ENCODE results near the gene PFN3. TPM values are rescaled to one million over a fixed set of nuclear protein-coding genes. Genes with fewer than 3 reads are reported as not detected.

PFN3 gene
- total RNA-seq, 2 experiments from 2014 or later, result not detected

- peaks cover 37% of the 10 kb centered on the region for H3K36me3 ChIP-seq (ENCODE audit: insufficient read depth, low read length)
- H3K27ac Mint-ChIP-seq, result peak overlapping the region; percentile 88
- H3K4me3 ChIP-seq (ENCODE audit: low read length), result no peak overlapping the region
- peak; percentile 24 for ATAC-seq (ENCODE audit: poor library complexity)
- H3K36me3 Mint-ChIP-seq (ENCODE audit: low read depth), result peaks cover 50% of the 10 kb centered on the region
- H3K27me3 ChIP-seq (ENCODE audit: control insufficient read depth in 1 of 2, insufficient read depth in 2 of 2, low read length in 2 of 2), result no peaks in the 10 kb centered on the region
- H3K4me1 ChIP-seq (ENCODE audit: insufficient read depth, low read length), result peaks cover 87% of the 10 kb centered on the region
- H3K9me3 ChIP-seq (ENCODE audit: control insufficient read depth in 1 of 2, insufficient read depth in 1 of 2, low read length in 2 of 2), result no peaks in the 10 kb centered on the region
- H3K27me3 Mint-ChIP-seq, result no peaks in the 10 kb centered on the region
- no peaks in the 10 kb centered on the region for H3K9me3 Mint-ChIP-seq
- peak in 5 of 14 experiments; percentile 29 to 85 (median 30) for DNase-seq
- CTCF ChIA-PET, result interaction anchor here (1.5 to 16.6 kb wide), 5 partner anchors 10 to 75 kb away, joined by 6 to 352 read pairs (median 22); partner anchors contain the start of genes F12 and PFN3
- peak overlapping the region; percentile 73 to 89 for H3K27ac ChIP-seq (ENCODE audit: low read depth in 1 of 2, low read length in 2 of 2)
- H3K4me1 Mint-ChIP-seq (ENCODE audit: low read depth), result peaks cover 61% of the 10 kb centered on the region
- intact Hi-C loops (cut with DNase I, micrococcal nuclease), result loop anchor here (1.0 to 2.0 kb wide), 3 partner anchors 14 to 40 kb away; partner anchors contain the start of gene GRK6 (in 1 of the 2)
- POLR2A ChIA-PET, result interaction anchor here (1.1 to 15.3 kb wide), 7 partner anchors 10 to 88 kb away, joined by 3 to 661 read pairs (median 59); partner anchors contain the start of genes F12, GRK6 and PFN3
- peak overlapping the region; percentile 80 for H3K4me3 Mint-ChIP-seq
- TF ChIP-seq CTCF (IDR thresholded peaks at IDR 0.05), result no peak
Observed at GRCh38 chr5:177444106-177445051, 43.9 kb upstream of the PFN3 start.

- H3K4me3 ChIP-seq (ENCODE audit: low read length), result no peak overlapping the region
- ChIA-PET POLR2A (interaction anchor here (0.6 to 15.3 kb wide), 6 partner anchors 11 to 87 kb away, joined by 3 to 661 read pairs (median 72); partner anchors contain the start of genes F12, GRK6 and PFN3), CTCF (interaction anchor here (1.5 to 16.6 kb wide), 4 partner anchors 11 to 53 kb away, joined by 6 to 352 read pairs (median 42); partner anchors contain the start of genes F12 and PFN3)
- intact Hi-C loops (cut with DNase I, micrococcal nuclease), result no loop called here
- H3K27ac Mint-ChIP-seq, result peak overlapping the region; percentile 88
- H3K27ac ChIP-seq (ENCODE audit: low read depth in 1 of 2, low read length in 2 of 2), result peak overlapping the region; percentile 18 to 89
- no peaks in the 10 kb centered on the region for H3K9me3 ChIP-seq (ENCODE audit: control insufficient read depth in 1 of 2, insufficient read depth in 1 of 2, low read length in 2 of 2)
- H3K4me3 Mint-ChIP-seq, result no peak overlapping the region
- H3K36me3 ChIP-seq (ENCODE audit: insufficient read depth, low read length), result peaks cover 45% of the 10 kb centered on the region
- peak in 2 of 14 experiments; percentile 11 to 38 for DNase-seq
- peaks cover 65% of the 10 kb centered on the region for H3K4me1 Mint-ChIP-seq (ENCODE audit: low read depth)
- no peak for ATAC-seq (ENCODE audit: poor library complexity)
- H3K36me3 Mint-ChIP-seq (ENCODE audit: low read depth), result peaks cover 60% of the 10 kb centered on the region
- TF ChIP-seq CTCF (IDR thresholded peaks at IDR 0.05), result no peak
- no peaks in the 10 kb centered on the region for H3K27me3 Mint-ChIP-seq
- peaks cover 92% of the 10 kb centered on the region for H3K4me1 ChIP-seq (ENCODE audit: insufficient read depth, low read length)
- H3K27me3 ChIP-seq (ENCODE audit: control insufficient read depth in 1 of 2, insufficient read depth in 2 of 2, low read length in 2 of 2), result no peaks in the 10 kb centered on the region
- H3K9me3 Mint-ChIP-seq, result no peaks in the 10 kb centered on the region
Observed at GRCh38 chr5:177443144-177443983, 42.9 kb upstream of the PFN3 start.

Measured in CD4-positive, alpha-beta T cell (primary cell).